Raji (cell line): ENCODE measurements around the gene OOEP.

ENCODE experiments used
- POLR2A ChIP-seq: IDR thresholded peaks from 2 replicates; pipeline ENCODE4 v1.6.1; 2011; ENCODE audit warnings: low read depth, low read length, control low read depth; ENCODE audit not compliant: insufficient read depth

OOEP gene

GRCh38 chr6:73369563-73369962 lies at the start of gene OOEP:
TSS of gene OOEP (minus strand) at chr6:73369897. CDS start at chr6:73369792, 105 bp downstream.
- TF ChIP-seq POLR2A, result no peak

GRCh38 chr6:73418081-73418741 lies 48.5 kb upstream of the OOEP start:
- TF ChIP-seq POLR2A, result no peak

- TF ChIP-seq POLR2A, result no peak
Observed at GRCh38 chr6:73413102-73413501, 43.4 kb upstream of the OOEP start.

- TF ChIP-seq POLR2A, result no peak
Observed at GRCh38 chr6:73409395-73409794, 39.7 kb upstream of the OOEP start.

GRCh38 chr6:73400656-73401055 lies 31.0 kb upstream of the OOEP start:
- no peak for TF ChIP-seq POLR2A

GRCh38 chr6:73395875-73396274 lies 26.2 kb upstream of the OOEP start:
- TF ChIP-seq POLR2A, result no peak

- TF ChIP-seq POLR2A, result no peak
Observed at GRCh38 chr6:73394577-73395354, 25.1 kb upstream of the OOEP start, which contains the start of gene DDX43. TSS of gene DDX43 (plus strand) at chr6:73394828. CDS start at chr6:73394906, 78 bp downstream.

- no peak for TF ChIP-seq POLR2A
Observed at GRCh38 chr6:73393278-73393677, 23.6 kb upstream of the OOEP start.

GRCh38 chr6:73391675-73392074 lies 22.0 kb upstream of the OOEP start:
- no peak for TF ChIP-seq POLR2A

GRCh38 chr6:73389854-73390253 lies 20.2 kb upstream of the OOEP start:
- no peak for TF ChIP-seq POLR2A

- no peak for TF ChIP-seq POLR2A
Observed at GRCh38 chr6:73388800-73389512, 19.3 kb upstream of the OOEP start.

GRCh38 chr6:73388433-73388799 lies 18.7 kb upstream of the OOEP start:
- TF ChIP-seq POLR2A, result no peak

- TF ChIP-seq POLR2A, result no peak
Observed at GRCh38 chr6:73382462-73383113, 12.9 kb upstream of the OOEP start.

GRCh38 chr6:73377225-73377624 lies 7.5 kb upstream of the OOEP start:
- TF ChIP-seq POLR2A, result no peak

- TF ChIP-seq POLR2A, result no peak
Observed at GRCh38 chr6:73375216-73375615, 5.5 kb upstream of the OOEP start.

GRCh38 chr6:73372516-73372915 lies 2.8 kb upstream of the OOEP start:
- no peak for TF ChIP-seq POLR2A

- TF ChIP-seq POLR2A, result no peak
Observed at GRCh38 chr6:73371984-73372383, 2.3 kb upstream of the OOEP start.
